AML-193 (cell line): ENCODE results near the gene SMG6.
"Not testable (repeated sequence)": the region's sequence is repeated elsewhere in the genome, so short reads cannot be mapped to it uniquely, and the experiment has no call there.

Source experiments
- DNase-seq, 2 experiments: peaks; one replicate each; lab custom pipeline; 2025; lab: John Stamatoyannopoulos, UW

Gene SMG6

DNA sequence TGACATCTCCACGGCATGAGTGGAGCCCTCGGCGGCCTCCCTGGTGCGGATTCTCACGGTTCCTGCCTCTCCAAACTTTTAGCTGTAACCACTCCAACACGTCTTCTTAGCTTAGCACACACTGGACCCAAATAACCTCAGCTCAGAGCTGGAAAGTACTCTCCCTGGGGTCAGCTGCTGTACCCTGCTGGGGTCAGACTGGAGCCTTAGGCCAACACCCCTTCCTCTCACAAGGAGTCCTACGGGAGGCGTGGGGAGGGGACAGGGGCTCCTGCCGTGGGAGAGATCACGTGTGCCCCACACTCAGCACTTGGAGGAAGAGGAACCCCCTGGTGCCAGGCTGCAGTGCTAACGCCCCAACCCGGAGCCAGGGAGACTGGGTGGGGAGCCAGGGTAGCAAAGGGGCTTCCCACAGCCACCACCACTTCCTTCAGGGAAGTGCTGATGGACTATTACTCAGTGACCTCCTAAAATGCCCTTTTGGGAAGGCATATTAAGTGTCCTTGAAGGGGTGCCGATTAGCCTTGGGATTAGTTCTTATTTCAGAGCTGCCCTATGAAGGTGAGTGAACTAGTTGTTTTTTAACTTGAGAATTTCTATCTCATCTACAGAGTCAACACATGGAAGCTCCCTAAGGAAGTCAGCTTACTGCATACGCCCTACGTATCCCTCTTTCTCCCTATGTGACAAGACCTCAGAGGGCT, 124.6 kb downstream of the SMG6 start:
- DNase-seq = no peak

GRCh38 chr17:2177235-2177811, 126.3 kb downstream of the SMG6 start:
- DNase-seq = no peak

GRCh38 chr17:2176499-2177169, 127.0 kb downstream of the SMG6 start:
- DNase-seq = no peak

GRCh38 chr17:2175294-2175628, 128.3 kb downstream of the SMG6 start:
- DNase-seq = no peak

DNA sequence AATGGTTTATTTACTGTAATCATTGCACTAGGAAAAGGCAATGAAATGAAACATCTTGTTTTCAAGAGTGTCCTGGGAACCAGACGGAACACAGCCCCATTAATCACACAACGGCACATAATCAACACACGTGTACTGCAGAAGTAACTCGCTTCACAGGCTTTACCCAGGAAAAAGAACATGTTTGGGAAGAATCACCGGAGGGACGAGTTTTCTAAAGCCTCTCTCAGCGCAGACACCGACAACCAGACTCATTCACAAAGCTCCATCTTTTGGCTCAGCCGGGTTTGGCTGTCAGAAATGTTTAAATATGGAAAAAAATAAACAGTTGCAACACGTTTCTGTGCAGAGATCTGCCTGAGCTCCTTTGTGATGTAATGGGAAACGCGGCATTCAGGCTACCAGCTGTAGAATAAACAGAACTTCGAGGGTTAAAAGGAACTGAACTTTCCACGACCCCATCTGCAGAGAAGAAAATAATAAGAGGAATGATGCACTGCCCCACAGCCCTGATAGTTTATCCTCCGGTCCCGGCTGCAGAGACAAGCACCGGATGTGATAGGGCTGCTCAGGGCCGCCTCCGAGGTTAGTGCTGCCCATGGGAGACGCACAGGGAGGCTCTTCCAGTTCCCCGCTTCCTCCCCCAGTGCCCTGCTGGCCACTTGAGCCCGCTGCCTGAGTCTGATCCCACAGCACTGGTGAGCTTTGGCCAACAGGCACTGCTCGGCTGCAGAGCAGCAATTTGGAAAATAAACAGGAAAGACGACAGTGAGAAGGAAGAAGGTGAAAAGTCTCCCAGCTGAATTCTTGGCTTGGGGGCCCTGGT, 128.9 kb downstream of the SMG6 start:
- DNase-seq = no peak

DNA sequence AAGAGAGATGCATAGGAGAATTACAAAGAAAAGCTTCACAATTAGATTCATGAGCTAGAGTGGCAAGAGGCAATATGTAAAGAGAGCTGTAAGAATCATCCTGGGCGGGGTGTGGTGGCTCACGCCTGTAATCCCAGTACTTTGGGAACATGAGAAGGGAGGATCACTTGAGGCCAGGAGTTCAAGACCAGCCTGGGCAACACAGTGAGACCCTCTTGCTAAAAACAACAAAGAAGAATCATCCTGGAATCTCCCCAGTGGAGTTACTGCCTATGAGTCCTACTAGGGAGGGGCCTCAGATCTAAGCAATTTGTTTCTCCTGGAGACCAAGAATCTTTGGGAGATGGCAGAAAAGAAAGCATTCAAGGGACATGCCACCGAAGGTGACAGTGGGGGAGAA, 129.6 kb downstream of the SMG6 start:
- no peak for DNase-seq

- no peak for DNase-seq
Measured at GRCh38 chr17:2172999-2173398, 130.6 kb downstream of the SMG6 start.

DNA sequence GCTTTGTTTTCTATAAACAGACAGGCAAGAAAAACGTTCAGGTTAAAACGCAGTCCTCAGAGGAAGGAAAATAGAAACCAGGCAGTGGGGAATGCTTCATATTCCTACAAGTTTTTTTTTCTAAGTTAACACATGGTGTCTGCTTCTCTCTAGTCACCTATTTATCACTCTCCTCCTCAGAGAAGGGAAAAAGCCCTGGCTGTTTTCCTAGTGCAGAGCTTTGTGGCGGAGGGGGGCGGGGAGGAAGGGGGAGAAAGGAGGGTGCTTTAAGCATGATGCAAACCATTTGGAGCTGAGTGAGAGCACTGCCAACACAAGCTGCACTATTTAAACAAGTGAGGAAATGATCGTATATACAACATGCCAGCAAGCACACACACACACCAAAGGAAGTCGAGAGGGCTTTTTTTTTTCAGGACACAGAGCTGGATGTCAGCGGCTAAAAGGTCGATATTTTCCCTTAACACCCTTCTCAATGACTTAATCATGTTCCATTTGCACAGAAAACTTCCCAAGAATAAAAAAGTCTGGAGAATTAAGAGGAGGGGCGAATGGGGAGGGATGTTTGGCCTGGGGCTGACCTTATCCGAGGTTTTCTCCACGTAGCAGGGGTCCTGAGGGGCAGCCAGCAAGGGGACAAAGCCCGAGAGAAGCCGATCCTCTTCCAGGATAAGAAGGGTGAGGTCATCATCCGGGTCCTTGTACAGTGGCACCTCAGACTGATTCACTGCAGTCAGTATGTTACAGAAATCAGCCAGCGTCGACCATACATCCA, 131.3 kb downstream of the SMG6 start:
- DNase-seq = no peak

GRCh38 chr17:2171702-2172076, 131.9 kb downstream of the SMG6 start:
- no peak for DNase-seq

GRCh38 chr17:2170023-2170422, 133.6 kb downstream of the SMG6 start:
- DNase-seq = peak in 1 of 2 experiments; percentile 9

DNA sequence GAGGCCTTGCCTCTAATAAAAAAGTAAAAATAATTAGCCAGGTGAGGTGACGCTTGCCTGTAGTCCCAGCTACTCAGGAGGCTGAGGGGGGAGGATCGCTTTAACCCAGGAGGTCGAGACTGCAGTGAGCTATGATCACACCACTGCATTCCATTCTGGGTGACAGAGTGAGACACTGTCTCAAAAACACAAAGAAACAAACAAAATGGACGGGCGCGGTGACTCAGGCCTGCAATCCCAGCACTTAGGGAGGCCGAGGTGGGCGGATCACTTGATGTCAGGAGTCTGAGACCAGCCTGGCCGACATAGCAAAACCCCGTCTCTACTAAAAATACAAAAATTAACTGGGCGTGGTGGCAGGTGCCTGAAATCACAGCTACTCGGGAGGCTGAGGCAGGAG, 137.9 kb downstream of the SMG6 start:
- DNase-seq = not testable (repeated sequence)

GRCh38 chr17:2158396-2158780, 145.2 kb downstream of the SMG6 start:
- no peak for DNase-seq

GRCh38 chr17:2157675-2158395, 145.8 kb downstream of the SMG6 start:
- peak; percentile 42 to 60 for DNase-seq

GRCh38 chr17:2157081-2157480, 146.5 kb downstream of the SMG6 start:
- peak in 1 of 2 experiments; percentile 11 for DNase-seq

- no peak for DNase-seq
Measured at GRCh38 chr17:2156666-2157065, 146.9 kb downstream of the SMG6 start.

DNA sequence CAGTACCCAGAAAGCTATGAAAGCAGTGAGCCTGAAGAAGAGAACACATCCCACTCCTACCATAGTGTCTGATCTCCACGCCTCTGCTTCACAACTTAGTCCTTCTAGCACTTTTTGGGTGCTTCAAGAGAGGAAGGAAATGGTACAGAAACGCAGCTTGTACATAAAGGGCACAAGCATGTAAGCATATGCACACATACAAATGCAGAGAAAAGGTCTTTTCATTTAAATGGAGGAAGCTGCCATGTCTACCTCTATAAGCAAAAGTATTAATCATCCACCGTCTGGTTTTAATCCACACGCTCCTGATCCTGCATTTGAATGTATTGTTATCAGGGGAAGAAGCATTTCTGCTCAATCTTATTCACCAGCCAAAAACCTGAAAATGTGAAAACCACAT, 148.0 kb downstream of the SMG6 start:
- no peak for DNase-seq

- DNase-seq = no peak
Measured at GRCh38 chr17:2151358-2152033, 152.1 kb downstream of the SMG6 start.

DNA sequence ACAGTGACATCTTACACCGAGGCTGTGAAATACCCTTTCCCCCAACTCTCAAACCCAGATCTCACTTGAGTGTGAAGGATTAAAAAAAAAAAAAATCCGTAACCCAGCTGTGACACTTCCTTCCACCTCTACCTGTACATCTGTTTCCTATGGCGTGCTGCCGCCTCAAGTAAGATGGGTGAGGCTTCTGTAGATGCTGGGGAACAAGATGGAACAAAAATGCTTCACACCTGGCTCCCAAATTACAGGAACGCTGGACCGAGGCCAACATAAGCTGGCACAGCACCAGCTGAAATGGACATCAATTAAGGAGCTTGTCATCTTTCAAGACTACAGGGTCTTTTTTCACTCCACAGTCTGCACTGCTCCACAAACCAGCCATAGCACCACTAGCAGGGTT, 152.8 kb downstream of the SMG6 start:
- no peak for DNase-seq

GRCh38 chr17:2149934-2150333, 153.7 kb downstream of the SMG6 start:
- DNase-seq = no peak

DNA sequence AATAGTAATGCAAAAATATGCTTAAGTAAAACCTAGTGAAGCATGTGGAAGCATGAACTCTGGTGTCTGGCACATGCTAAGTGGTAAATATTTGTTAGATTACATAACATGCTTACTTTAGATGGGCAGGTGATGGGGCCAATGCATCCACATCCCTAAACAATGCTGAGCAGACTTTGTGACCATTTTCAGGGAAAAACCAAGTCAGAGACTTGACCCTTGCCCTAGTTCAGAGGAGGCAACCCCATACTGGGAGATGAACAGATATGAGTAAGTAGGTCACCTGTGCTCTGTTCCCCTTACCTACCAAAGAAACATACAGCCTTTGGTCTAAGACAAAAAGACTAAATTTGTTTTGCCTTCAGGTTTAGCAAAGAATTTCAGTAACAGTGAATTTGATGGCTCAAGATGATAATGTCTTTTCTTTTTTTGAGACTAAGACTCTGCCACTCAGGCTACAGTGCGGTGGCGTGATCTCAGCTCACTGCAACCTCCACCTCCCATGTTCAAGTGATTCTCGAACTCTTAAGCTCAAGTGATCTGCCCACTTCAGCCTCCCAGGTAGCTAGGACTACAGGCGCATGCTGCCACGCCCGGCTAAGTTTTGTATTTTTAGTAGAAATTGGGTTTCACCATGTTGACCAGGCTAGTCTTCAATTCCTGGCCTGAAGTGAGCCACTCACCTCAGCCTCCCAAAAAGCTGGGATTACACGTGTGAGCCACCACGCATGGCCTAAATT, 157.3 kb downstream of the SMG6 start:
- DNase-seq = no peak
